Mucosa of stomach (tissue), 1 donor: Measurements from ENCODE around the gene TAOK1.

Source experiments
- H3K27me3 ChIP-seq: one replicate; pipeline ENCODE4 v1.7.0; 2013; ENCODE audit warnings: mild to moderate bottlenecking, low read length; ENCODE audit not compliant: control insufficient read depth, insufficient read depth
- H3K36me3 ChIP-seq: one replicate; pipeline ENCODE4 v1.7.0; 2013; ENCODE audit warnings: low read length; ENCODE audit not compliant: control insufficient read depth, insufficient read depth
- H3K4me1 ChIP-seq: one replicate; pipeline ENCODE4 v1.7.0; 2013; ENCODE audit warnings: mild to moderate bottlenecking, low read length; ENCODE audit not compliant: control insufficient read depth, insufficient read depth
- H3K4me3 ChIP-seq: one replicate; pipeline ENCODE4 v1.7.0; 2013; ENCODE audit warnings: low read length
- H3K9ac ChIP-seq: one replicate; pipeline ENCODE4 v1.7.0; 2013; ENCODE audit warnings: mild to moderate bottlenecking, low read length, moderate library complexity
- H3K9me3 ChIP-seq: one replicate; pipeline ENCODE4 v1.7.0; 2013; ENCODE audit warnings: mild to moderate bottlenecking, low read length, moderate library complexity; ENCODE audit not compliant: control insufficient read depth
- donor health status: Pancreatic carcinoma.

Gene TAOK1

DNA sequence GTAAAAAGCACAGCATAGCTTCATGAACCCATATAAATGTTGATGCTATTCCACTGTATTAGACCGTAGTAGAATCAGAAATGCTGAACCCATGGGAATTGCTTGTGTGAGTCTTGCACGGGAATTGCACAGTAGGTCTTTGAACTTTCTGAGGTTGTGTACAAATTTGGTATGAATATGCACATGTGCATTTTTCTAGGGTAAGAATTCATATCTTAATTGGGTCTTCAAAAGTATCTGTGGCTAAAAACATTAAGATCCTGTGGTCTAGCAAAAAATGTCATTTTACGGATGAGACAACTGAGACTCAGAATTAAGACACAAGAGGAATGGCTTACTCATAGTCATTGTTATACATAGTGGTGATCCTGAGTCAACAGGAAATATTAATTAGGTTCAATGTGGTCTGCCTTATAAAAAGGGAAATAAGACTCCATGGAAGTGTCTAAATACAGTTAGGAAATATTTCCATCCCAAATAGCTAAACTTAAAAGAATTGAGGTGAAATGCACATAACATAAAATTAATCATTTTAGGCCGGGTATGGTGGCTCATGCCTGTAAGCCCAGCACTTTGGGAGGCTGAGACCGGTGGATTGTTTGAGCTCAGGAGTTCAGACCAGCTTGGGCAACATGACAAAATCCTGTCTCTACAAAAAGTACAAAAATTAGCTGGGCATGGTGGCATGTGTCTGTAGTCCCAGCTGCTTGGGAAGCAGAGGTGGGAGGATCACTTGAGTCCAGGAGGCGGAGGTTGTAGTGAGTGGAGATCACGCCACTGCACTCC, 22.8 kb downstream of the TAOK1 start:
- H3K9me3 ChIP-seq = no peaks in the 10 kb centered on the region
- H3K4me3 ChIP-seq = no peak overlapping the region

DNA sequence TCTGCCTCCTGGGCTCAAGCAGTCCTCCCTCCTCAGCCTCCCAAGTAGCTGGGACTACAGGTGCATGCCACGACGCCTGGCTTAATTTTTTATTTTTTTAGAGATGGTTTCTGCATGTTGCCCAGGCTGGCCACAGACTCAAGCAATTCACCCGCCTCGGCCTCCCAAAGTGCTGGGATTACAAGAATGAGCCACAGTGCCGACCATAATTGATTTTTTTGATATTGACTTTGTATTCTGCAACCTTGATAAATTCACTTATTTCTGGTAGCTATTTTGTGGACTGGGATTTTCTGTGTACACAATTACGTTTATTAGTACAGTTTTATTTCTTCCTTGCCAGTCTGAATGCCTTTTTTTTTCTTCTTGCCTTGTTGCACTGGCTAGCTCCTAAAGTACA, 30.0 kb downstream of the TAOK1 start:
- Histone ChIP-seq H3K36me3 (no peaks in the 10 kb centered on the region), H3K27me3 (no peaks in the 10 kb centered on the region), H3K4me1 (no peaks in the 10 kb centered on the region), H3K9me3 (no peaks in the 10 kb centered on the region), H3K4me3 (no peak overlapping the region), H3K9ac (no peak overlapping the region)

More for the DNA sequence above, 22.8 kb downstream of the TAOK1 start:
- Histone ChIP-seq H3K9ac (no peak overlapping the region), H3K4me1 (no peaks in the 10 kb centered on the region), H3K36me3 (no peaks in the 10 kb centered on the region), H3K27me3 (no peaks in the 10 kb centered on the region)

DNA sequence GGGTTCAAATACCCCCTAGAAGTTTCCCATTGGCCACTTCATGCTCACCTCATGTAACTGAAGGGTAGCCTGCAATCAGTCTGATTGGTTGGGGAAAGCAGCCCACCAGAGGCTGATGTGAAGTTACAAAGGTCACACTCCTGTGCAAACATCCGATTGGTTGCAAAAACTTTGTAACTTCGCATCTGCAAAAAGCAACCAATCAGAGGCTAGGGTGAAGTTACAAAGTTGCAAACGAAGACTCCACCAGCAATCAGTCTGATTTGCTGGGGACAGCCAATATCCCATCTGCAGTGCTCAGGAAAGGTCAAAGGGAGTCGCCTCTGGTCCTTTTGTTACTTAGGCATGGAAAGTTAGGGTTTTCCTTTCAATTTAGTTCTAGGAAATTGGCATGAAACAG, 40.1 kb downstream of the TAOK1 start:
- Histone ChIP-seq H3K4me1 (no peaks in the 10 kb centered on the region), H3K4me3 (no peak overlapping the region), H3K27me3 (no peaks in the 10 kb centered on the region), H3K36me3 (no peaks in the 10 kb centered on the region), H3K9ac (no peak overlapping the region), H3K9me3 (no peaks in the 10 kb centered on the region)

DNA sequence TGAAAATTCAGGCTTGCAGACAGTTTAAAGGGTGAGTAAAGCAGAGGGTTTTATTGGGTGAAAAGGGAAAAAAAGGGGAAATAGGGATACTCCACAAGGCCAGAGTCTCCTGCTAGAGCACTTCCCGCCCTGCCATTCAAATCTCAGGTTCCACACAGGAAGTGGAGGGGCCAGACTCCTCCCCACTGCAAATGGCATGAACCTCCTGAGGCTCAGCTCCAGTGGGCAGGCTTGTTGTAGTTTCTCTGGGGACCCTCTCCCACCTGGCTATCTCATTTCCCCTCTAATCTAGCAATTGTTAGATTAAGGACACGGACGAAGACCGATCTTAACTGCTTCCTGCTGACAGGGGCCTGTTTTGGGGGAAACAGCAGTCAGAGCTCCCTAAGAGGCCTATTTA, 43.4 kb downstream of the TAOK1 start:
- Histone ChIP-seq H3K9ac (no peak overlapping the region), H3K4me3 (no peak overlapping the region), H3K9me3 (no peaks in the 10 kb centered on the region), H3K36me3 (no peaks in the 10 kb centered on the region), H3K4me1 (no peaks in the 10 kb centered on the region), H3K27me3 (no peaks in the 10 kb centered on the region)

DNA sequence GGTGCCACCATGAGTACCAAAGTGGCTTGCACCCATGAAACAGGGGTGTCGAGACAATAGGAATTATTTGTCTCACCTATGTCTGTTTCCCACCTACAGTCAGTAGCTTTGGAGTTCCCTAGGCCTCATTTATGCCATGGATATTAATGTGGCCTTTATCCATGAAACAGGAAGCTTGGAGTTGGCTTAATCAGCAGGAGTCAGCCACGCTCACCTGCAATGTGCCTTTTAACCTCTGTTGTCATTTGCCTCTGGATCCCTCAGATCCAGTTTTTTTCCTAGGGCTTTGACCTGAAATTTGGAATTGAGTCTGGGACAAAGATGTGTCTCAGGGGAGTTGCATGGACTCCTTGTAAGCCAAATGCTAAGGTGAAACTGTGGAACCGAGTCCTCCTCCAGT, 44.4 kb downstream of the TAOK1 start:
- H3K4me3 ChIP-seq = no peak overlapping the region
- no peaks in the 10 kb centered on the region for H3K27me3 ChIP-seq
- H3K9me3 ChIP-seq = no peaks in the 10 kb centered on the region
- no peaks in the 10 kb centered on the region for H3K4me1 ChIP-seq
- H3K36me3 ChIP-seq = no peaks in the 10 kb centered on the region
- H3K9ac ChIP-seq = no peak overlapping the region

DNA sequence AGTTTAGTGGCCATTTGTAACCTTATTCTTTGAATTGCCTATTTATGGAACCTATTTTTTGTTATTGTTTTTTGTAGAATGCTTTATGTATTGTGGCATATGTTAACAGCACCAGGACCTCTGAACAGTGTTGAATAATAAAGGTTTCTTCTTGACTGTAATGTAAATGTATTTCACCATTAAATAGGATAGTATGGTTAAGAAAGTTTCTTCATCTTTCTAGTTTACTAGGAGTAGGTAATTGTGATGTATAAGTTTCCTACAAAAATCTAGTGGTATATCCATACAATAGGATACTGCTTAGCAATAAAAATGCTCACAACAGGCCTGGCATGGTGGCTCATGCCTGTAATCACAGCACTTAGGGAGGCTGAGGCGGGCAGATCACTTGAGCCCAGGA, 52.3 kb downstream of the TAOK1 start:
- H3K27me3 ChIP-seq = no peaks in the 10 kb centered on the region
- H3K9ac ChIP-seq = no peak overlapping the region
- no peaks in the 10 kb centered on the region for H3K36me3 ChIP-seq
- H3K4me1 ChIP-seq = no peaks in the 10 kb centered on the region
- H3K9me3 ChIP-seq = no peaks in the 10 kb centered on the region
- H3K4me3 ChIP-seq = no peak overlapping the region

DNA sequence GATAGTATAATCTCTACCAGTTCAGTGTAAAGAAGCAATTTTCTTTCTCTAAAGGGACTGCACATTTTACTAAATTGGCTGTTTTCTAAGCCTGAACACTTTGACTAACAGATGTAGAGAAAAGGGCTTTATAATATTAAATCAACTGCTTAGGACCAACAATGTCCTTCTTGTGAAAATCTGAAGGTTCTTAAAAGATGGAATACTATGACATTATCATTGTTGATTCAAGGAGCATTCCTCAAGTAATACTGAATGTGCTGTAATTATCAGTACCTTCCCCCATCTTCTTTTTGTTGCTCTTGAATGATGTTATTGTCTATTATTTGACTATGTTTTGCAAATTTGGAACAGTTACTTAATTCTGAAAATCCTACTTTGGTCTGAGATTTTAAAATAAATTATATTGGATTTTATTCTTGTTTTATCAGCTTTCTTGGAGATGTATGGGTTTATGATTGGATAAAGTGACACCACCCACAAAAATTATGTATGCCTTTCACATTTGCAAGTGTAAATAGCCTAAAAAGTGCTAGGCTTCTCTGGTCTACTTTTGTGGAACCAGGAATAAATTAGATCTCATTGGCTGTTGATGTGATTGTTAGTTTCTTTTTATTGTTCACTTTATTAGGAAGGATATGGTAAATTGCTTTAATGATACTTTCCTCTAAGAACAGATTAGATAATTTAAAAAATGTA, 53.0 kb downstream of the TAOK1 start:
- H3K36me3 ChIP-seq = no peaks in the 10 kb centered on the region
- no peaks in the 10 kb centered on the region for H3K9me3 ChIP-seq
- H3K27me3 ChIP-seq = no peaks in the 10 kb centered on the region
- no peak overlapping the region for H3K9ac ChIP-seq
- no peak overlapping the region for H3K4me3 ChIP-seq
- H3K4me1 ChIP-seq = no peaks in the 10 kb centered on the region

DNA sequence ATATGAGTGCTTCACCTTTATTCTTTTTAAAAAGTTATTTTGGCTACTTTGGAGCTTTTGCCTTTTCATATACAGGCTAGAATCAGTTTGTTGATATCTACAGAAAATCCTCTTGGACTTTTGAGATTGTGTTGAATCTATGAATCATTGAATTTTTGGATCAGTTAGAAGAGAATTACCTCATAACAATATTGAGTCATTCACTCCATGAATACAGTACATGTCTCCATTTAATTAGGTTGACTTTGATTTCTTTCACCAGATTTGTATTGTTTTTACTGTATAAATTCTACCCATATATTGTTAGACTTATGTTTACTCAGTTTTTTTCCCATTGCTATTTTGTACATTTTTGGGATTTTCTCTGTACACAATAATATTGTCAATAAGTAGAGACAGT, 54.4 kb downstream of the TAOK1 start:
- H3K27me3 ChIP-seq = no peaks in the 10 kb centered on the region
- no peak overlapping the region for H3K4me3 ChIP-seq
- no peaks in the 10 kb centered on the region for H3K9me3 ChIP-seq
- H3K36me3 ChIP-seq = no peaks in the 10 kb centered on the region
- no peaks in the 10 kb centered on the region for H3K4me1 ChIP-seq
- no peak overlapping the region for H3K9ac ChIP-seq

DNA sequence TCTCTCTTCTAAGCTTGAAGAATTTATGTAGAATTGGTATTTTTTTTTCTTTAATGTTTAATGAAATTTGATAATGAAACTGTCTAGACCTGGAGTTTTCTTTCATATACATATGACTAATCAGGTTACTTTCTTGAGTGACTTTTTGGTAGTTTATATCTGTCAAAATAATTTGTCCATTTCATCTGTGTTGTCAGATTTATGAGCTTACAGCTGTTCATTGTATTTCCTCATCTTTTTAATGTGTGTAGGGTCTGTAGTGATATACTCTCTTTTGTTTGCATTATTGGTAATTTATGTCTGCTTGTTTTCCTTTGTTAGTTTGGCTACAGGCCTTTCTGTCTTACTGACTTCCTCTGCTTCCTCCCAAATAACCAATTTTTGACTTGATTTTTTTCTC, 55.7 kb downstream of the TAOK1 start:
- no peaks in the 10 kb centered on the region for H3K27me3 ChIP-seq
- H3K9me3 ChIP-seq = no peaks in the 10 kb centered on the region
- peaks cover 5% of the 10 kb centered on the region for H3K4me1 ChIP-seq
- H3K36me3 ChIP-seq = no peaks in the 10 kb centered on the region
- H3K9ac ChIP-seq = no peak overlapping the region
- no peak overlapping the region for H3K4me3 ChIP-seq

DNA sequence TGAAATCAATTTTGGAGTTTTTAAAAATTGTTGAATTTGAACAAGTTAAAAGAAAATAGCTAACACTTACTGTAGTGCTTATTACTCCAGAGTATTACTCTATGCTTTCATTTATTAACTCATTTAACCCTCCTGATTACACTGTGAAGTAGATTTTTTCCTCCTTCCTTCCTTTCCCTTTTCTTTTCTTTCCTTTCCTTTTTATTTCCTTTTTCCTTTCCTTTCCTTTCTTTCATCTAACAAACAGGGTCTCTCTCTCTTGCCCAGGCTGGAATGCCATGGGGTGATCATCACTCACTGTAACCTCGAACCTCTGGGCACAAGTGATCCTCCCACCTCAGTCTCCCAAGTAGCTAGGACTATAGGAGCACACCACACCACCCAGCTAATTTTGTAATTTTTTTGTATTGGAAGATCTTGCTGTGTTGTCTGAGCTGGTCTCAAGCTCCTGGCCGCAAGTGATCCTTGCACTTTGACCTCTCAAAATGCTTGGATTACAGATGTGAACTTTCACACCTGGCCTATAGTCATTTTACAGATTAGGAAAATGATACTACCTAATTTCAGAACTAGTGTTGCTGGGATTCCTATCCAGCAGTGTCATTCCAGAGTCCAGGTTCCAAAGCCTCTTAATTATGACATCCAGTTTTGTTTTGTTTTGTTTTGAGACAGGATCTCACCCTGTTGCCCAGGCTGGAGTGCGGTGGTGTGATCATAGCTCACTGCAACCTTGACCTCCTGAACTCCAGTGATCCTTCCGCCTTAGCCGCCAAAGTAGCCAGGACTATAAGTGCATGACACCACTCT, 59.9 kb downstream of the TAOK1 start:
- H3K4me3 ChIP-seq = no peak overlapping the region
- H3K27me3 ChIP-seq = no peaks in the 10 kb centered on the region
- no peaks in the 10 kb centered on the region for H3K9me3 ChIP-seq
- no peaks in the 10 kb centered on the region for H3K36me3 ChIP-seq
- no peak overlapping the region for H3K9ac ChIP-seq
- peaks cover 5% of the 10 kb centered on the region for H3K4me1 ChIP-seq

DNA sequence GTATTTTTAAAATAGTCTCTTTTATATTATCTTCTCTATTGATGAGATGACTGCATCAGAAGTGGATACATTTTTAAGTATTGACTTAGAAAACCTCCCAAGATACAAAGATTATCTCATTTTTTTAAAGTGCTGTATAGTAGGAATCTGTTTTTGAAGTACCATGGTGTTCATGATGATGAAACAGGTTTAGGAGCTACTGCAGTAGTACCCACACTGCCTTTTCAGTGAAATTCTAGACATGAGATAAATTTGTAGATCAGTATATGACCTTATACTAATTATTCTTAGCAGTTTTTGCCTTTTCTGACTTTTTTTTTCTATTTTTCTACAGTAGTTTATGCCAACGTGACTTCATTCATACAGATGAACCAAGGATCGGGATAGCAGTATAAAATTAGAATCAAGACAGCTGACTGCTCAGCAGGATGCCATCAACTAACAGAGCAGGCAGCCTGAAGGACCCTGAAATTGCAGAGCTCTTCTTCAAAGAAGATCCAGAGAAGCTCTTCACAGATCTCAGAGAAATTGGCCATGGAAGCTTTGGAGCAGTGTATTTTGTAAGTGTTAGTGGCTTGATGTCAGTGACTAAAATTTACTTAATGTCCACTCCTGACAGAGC, 61.1 kb downstream of the TAOK1 start:
- Histone ChIP-seq H3K36me3 (no peaks in the 10 kb centered on the region), H3K27me3 (no peaks in the 10 kb centered on the region), H3K9ac (no peak overlapping the region), H3K9me3 (no peaks in the 10 kb centered on the region), H3K4me3 (no peak overlapping the region), H3K4me1 (peaks cover 5% of the 10 kb centered on the region)

DNA sequence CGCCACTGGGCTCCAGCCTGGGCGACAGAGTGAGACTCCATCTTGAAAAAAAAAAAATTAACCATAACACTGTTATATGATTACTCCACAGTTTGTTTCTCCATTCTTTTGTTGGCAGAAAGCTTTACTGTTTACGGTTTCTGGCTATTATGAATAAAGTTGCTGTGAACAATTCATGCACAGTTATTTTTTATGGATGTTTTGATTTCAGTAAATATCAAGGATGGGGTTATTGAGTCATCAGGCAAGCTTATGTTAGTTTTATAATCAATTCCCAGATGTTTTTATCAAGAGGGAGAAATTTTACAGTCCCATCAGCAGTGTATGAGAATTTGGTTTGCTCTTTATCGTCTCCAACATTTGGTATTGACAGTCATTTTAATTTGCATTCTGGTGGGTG, 67.9 kb downstream of the TAOK1 start:
- no peaks in the 10 kb centered on the region for H3K36me3 ChIP-seq

More for the DNA sequence above, 67.9 kb downstream of the TAOK1 start:
- no peaks in the 10 kb centered on the region for H3K27me3 ChIP-seq
- no peak overlapping the region for H3K4me3 ChIP-seq
- no peak overlapping the region for H3K9ac ChIP-seq
- H3K9me3 ChIP-seq = no peaks in the 10 kb centered on the region
- peaks cover 18% of the 10 kb centered on the region for H3K4me1 ChIP-seq
